ENCODE data around the gene DNAH17. TPM values are rescaled to one million over a fixed set of nuclear protein-coding genes. Genes with fewer than 3 reads are reported as not detected.

DNAH17 gene
- total RNA-seq, 4 donors from 2014 or later = 0.89 to 15.4 (median 3.8) TPM

DNA sequence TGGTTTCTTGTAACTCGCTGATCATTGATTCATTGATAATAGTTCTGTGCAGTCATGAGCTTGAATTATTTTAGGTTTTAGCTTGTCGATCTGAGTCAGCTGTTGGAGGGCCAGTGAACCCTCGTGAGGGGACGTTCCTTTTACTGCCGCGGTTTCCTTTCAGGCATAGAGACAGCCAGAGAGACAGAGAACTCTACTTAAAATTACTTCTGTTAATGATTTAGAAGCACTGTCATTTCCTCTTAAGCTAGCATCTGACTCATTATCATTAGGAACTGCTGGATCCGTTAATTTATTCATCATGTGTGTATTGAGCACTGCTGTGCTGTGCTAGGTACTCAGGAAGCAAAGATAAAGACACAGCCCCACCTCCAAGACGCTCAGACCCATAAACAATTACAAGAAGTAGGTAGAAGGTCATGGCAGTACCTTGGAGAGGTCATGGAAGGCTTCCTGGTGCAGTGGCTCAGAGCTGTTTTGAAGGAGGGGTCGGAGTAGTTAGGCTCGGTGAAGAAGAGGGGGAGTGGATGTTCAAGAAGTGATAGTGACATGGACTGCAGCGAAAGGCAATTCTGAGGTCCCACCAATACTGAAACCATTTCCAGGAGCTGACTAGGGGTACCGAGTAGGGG, 195.5 kb downstream of the DNAH17 start:
- TF ChIP-seq, protein P1, sequence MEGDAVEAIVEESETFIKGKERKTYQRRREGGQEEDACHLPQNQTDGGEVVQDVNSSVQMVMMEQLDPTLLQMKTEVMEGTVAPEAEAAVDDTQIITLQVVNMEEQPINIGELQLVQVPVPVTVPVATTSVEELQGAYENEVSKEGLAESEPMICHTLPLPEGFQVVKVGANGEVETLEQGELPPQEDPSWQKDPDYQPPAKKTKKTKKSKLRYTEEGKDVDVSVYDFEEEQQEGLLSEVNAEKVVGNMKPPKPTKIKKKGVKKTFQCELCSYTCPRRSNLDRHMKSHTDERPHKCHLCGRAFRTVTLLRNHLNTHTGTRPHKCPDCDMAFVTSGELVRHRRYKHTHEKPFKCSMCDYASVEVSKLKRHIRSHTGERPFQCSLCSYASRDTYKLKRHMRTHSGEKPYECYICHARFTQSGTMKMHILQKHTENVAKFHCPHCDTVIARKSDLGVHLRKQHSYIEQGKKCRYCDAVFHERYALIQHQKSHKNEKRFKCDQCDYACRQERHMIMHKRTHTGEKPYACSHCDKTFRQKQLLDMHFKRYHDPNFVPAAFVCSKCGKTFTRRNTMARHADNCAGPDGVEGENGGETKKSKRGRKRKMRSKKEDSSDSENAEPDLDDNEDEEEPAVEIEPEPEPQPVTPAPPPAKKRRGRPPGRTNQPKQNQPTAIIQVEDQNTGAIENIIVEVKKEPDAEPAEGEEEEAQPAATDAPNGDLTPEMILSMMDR (IDR thresholded peaks at IDR 0.05) = no peak
- no peak for TF ChIP-seq POLR2A (IDR thresholded peaks at IDR 0.05)
- WGBS, 2 donors = 41 to 53% methylated on average over 12 of the region's 12 CpGs

DNA sequence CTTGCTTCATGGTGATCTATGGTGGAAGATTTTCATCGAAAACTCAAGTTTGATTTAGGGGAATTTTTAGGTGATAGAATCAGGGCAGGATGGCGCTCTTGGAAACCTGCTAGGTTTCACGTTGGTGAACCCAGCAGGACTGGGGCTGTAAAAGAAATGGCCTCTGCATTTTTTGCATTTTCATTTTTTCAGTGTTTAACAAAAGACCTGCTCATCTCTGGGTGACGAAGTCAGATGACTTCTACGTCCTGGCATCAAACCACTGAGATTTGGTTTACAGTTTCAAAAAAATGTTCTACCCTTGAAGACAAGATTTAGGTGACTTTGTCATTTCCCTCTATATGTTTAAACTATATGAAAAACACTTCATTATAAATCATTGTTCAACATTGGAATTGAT, 196.8 kb downstream of the DNAH17 start:
- 79 to 84% methylated on average over 5 of the region's 5 CpGs for WGBS, 2 donors
- no peak for DNase-seq (ENCODE audit: low spot score in 2 of 2)
- TF ChIP-seq, protein P1 (IDR thresholded peaks at IDR 0.05) = no peak
- no peak overlapping the region for H3K4me3 ChIP-seq (ENCODE audit: low read depth, poor library complexity, severe bottlenecking)
- intact Hi-C loops (cut with DNase I; ENCODE audit: low total_unique reads) = no loop called here

More for the DNA sequence above, 195.5 kb downstream of the DNAH17 start:
- intact Hi-C loops (cut with DNase I; ENCODE audit: low total_unique reads) = no loop called here
- H3K4me3 ChIP-seq (ENCODE audit: low read depth, poor library complexity, severe bottlenecking) = no peak overlapping the region
- DNase-seq (ENCODE audit: low spot score in 2 of 2) = no peak

DNA sequence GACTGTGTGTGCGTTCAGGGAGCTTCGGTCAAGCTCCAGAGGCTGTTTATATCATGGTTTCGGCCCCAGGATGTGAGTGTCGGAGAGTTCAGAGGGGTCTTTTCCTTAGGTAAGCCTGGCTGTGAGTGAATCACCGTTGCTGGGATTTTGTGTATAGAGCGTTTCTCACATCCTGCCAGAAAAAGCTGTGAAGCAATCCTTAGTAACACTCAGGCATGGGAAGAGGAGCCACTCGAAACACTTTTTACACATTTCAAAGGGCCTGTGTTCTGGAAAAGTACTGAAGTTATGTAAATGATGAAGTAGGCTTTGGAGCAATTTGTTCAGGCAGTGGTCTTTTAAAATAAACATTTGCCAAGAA, 198.1 kb downstream of the DNAH17 start:
- 2 to 5% methylated on average over 7 of the region's 7 CpGs for WGBS, 2 donors
- DNase-seq (ENCODE audit: low spot score in 2 of 2) = no peak
- intact Hi-C loops (cut with DNase I; ENCODE audit: low total_unique reads) = no loop called here
- H3K4me3 ChIP-seq (ENCODE audit: low read depth, poor library complexity, severe bottlenecking) = peak overlapping the region; percentile 93
- TF ChIP-seq POLR2A (IDR thresholded peaks at IDR 0.05) = no peak
- TF ChIP-seq, protein P1 (IDR thresholded peaks at IDR 0.05) = no peak

DNA sequence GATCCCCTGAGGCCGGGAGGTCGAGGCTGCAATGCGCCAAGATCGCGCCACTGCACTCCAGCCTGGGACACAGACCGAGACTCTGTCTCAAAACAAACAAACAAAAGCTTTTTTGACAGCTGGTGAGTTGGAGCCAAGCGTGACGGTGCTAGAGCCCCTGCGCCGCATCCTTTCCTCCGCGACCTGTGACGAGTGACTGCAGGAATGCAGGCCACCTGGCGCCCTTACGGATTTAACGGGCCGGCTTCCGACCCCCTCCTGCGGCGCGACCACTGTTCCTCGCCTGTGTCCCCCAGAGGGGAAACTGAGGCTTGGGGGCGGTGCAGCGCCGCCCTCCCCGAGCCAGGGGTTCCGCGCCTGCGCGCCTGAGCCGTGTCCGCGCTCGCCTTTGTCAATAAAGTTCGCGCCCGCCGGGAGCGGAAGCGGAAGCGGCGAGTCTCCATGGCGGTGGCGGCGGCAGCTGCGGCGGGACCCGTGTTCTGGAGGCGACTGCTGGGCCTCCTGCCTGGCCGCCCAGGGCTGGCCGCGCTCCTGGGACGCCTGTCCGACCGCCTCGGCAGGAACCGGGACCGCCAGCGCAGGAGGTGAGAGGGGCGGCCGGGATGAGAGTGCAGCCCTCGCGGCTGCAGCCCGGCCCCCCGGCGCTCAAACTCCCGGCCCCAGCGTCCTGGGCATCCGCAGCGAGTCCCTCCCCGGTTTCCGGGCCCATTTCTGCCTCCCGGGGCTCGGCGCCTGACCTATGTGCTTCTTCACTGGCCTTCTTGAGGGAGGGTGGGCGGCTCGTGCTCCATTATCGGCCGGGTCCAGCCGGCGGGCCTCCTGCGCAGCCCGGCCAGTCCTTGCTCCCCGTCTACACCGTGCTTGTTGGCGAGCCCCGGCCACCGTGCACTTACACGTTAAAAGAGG, 198.7 kb downstream of the DNAH17 start, which contains the start of gene PGS1:
Gene PGS1 (plus strand): TSS at position 425 of the 906 bp plus-strand sequence. CDS start 17 bp downstream, at position 442.
- H3K4me3 ChIP-seq (ENCODE audit: low read depth, poor library complexity, severe bottlenecking) = peak within 1 kb of the TSS; percentile 93
- TF ChIP-seq, protein P1 (IDR thresholded peaks at IDR 0.05) = no peak
- no peak for TF ChIP-seq POLR2A (IDR thresholded peaks at IDR 0.05)
- 1 to 4% methylated on average over 25 to 48 of the region's 89 CpGs for WGBS, 2 donors
- intact Hi-C loops (cut with DNase I; ENCODE audit: low total_unique reads) = no loop called here
- DNase-seq (ENCODE audit: low spot score in 2 of 2) = peak; percentile 68 to 96

DNA sequence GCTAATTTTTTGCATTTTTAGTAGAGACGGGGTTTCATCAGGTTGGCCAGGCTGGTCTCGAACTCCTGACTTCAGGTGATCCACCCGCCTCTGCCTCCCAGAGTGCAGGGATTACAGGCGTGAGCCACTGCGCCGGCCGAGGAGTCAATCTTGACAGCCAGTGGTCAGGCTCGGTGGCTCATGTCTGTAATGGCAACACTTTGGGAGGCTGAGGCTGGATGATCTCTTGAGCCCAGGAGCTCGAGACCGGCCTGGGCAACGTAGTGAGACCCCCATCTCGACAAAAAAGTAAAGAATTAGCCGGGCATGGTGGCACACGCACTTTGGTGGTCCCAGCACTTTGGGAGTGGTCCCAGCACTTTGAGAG, 199.4 kb downstream of the DNAH17 start:
- intact Hi-C loops (cut with DNase I; ENCODE audit: low total_unique reads) = no loop called here
- peak in 1 of 2 donors; percentile 80 for DNase-seq (ENCODE audit: low spot score in 2 of 2)
- WGBS, 2 donors = 40 to 49% methylated on average over 13 to 14 of the region's 14 CpGs
- TF ChIP-seq, protein P1 (IDR thresholded peaks at IDR 0.05) = no peak
- no peak for TF ChIP-seq POLR2A (IDR thresholded peaks at IDR 0.05)
- no peak overlapping the region for H3K4me3 ChIP-seq (ENCODE audit: low read depth, poor library complexity, severe bottlenecking)

All from lower leg skin (tissue), 4 donors.